Measurements from ENCODE around the gene ALKBH7. TPM values are rescaled to one million over a fixed set of nuclear protein-coding genes. Genes with fewer than 3 reads are reported as not detected.

ALKBH7 gene
- total RNA-seq, 1 donor from 2014 or later, result 39.9 TPM

DNA sequence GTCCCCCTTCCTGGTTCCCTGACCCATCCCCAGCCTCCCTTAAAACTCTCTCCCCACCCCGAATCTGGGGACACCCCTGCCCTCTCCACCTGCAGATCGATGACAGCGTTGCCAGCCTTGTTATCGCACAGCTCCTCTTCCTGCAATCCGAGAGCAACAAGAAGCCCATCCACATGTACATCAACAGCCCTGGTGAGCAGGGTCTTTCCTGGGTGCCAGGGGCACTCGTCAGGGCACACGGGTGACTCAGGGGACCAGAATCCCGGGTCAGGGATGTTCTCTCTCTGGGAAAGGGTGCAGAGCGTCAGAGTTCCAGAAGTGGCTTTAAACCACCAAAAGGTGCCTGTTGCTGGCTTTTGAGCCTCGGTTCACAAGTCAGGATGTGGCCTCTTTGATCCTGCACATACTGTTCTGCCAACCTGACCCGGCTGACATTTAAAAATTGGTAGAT is 10.2 kb upstream of the ALKBH7 start:
- no peak for DNase-seq (ENCODE audit: low spot score in 2 of 2)
- FAIRE-seq, result no peak

DNA sequence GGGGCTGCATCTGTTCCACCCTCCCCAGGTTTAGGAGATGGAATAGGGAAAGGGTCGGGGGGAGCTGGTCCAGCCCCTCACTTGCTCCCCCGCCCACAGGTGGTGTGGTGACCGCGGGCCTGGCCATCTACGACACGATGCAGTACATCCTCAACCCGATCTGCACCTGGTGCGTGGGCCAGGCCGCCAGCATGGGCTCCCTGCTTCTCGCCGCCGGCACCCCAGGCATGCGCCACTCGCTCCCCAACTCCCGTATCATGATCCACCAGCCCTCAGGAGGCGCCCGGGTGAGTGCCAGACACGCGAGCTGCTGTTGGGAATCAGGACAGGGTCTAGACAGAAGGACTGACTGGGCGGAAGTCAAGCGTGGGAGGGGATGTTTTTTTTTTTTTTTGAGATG is 8.2 kb upstream of the ALKBH7 start:
- FAIRE-seq, result no peak
- DNase-seq (ENCODE audit: low spot score in 2 of 2), result no peak

DNA sequence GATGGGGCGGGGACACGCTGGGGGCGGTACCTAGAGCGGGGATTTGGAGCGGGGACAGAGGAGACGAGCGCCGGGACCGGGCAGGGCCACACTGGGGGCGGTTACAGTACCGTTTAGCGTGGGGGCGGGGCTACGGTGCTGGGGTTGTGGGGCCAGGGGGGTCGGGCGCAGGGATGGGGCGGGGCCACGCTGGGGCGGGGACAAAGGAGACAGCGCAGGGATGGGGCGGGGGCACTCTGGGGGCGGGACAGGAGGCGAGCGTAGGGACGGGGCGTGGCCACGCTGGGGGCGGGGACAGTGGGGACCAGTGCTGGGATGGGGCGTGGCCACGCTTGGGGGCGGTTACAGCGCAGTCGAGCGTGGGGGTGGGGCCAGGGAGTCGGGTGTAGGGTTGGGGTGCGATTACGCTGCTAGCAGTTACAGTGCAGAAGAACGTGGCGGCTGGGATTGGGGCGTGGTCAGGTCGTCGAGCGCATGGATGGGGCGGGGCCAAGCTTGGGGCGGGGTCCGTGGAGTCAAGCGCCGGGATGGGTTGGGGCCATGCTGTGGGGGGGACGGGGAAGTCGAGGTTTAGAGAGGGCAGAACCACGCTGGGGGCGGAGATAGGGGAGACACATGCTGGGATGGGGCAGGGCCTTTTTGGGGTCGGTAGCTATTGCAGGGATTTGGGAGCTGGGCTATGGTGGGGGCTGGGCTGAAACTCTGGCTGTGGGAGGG is 660 bp downstream of the ALKBH7 start:
- DNase-seq (ENCODE audit: low spot score in 2 of 2) (peak; percentile 95 to 96), FAIRE-seq (no peak)

DNA sequence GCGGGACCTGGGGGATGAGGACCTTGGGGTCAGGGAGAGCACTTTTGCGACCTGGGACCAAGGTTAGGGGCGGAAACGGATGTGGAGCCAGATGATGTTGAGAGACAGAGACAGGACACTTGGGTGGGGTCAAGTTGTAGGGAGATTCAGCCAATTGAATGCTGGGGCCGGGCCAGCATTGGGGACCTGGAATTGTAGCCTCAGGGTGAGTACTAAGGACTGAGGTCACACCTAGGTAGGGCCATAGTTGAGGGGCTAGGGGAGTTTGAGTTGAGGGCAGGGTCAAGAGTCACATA is 1.2 kb downstream of the ALKBH7 start:
- FAIRE-seq, result no peak
- no peak for DNase-seq (ENCODE audit: low spot score in 2 of 2)

DNA sequence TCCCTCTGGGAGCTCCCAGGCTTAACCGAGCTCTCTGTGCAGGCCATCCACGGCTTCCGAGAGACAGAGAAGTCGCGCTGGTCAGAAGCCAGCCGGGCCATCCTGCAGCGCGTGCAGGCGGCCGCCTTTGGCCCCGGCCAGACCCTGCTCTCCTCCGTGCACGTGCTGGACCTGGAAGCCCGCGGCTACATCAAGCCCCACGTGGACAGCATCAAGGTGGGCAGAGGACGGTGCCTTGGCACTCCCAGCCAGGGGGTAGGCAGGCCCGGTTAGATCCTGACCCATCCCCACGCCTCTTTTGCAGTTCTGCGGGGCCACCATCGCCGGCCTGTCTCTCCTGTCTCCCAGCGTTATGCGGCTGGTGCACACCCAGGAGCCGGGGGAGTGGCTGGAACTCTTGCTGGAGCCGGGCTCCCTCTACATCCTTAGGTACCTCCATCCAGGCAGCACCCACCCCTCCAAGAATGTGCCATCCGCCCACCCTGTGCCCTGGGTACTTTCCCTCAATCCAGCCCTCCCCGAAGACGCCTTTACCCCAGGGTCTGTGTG is 1.6 kb downstream of the ALKBH7 start:
- FAIRE-seq, result no peak
- DNase-seq (ENCODE audit: low spot score in 2 of 2), result no peak

DNA sequence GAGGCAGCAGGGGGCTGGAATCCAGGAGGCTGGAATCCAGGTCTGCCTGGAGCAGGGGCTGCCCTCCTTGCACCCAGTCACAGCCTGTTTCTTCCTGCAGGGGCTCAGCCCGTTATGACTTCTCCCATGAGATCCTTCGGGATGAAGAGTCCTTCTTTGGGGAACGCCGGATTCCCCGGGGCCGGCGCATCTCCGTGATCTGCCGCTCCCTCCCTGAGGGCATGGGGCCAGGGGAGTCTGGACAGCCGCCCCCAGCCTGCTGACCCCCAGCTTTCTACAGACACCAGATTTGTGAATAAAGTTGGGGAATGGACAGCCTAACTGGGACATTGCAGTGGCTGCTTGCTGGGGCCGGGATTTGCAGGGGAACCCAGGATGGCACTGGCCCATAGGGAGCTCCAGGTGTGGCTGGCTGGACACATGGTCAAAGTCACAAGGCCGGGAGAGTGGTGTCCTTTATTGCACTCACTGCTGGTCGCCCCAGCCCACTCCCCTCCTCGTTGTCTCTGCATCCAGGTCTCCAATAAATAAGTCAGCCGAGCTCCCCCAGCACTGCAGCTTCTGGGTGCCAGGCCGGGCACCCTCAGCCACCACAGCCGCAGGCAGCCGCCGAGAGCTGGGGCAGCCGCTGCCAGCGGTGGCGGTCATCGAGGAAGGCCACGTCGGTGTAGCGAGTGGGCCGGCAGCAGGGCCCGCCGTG is 2.3 kb downstream of the ALKBH7 start:
- FAIRE-seq, result no peak
- DNase-seq (ENCODE audit: low spot score in 2 of 2), result no peak

DNA sequence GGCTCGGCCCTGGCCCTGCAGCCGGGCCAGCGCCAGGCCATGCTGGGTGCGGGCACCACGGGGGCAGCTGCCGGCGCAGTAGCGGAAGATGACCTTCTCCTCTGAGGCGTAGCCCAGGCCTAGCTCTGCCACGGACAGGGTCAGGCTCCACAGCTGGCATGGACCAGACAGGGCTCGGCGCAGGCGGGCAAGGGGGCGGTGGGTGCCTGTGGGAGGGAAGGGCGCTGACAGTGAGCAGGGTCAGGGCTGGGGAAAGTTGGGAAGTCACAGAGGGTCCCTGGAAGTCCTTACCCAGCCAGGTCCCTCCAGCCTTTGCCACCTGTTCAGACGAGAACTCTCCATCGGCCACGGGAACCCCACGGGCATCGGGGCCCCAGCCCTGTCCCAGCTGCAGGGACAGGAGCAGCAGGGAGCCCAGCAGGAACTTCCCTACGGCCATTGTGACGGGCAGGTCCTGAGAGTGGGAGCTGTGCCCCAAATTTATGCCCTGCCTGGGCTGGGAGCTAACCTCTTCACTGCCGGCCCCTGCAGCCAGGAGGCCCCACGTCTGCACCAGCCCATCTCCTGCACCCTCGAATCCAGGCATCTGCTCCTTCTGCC is 2.9 kb downstream of the ALKBH7 start, which contains the start of gene PSPN:
Gene PSPN (minus strand): TSS at position 523 of the 600 bp plus-strand sequence. CDS start 84 bp downstream, at position 439.
- FAIRE-seq (no peak), DNase-seq (ENCODE audit: low spot score in 2 of 2) (no peak)

DNA sequence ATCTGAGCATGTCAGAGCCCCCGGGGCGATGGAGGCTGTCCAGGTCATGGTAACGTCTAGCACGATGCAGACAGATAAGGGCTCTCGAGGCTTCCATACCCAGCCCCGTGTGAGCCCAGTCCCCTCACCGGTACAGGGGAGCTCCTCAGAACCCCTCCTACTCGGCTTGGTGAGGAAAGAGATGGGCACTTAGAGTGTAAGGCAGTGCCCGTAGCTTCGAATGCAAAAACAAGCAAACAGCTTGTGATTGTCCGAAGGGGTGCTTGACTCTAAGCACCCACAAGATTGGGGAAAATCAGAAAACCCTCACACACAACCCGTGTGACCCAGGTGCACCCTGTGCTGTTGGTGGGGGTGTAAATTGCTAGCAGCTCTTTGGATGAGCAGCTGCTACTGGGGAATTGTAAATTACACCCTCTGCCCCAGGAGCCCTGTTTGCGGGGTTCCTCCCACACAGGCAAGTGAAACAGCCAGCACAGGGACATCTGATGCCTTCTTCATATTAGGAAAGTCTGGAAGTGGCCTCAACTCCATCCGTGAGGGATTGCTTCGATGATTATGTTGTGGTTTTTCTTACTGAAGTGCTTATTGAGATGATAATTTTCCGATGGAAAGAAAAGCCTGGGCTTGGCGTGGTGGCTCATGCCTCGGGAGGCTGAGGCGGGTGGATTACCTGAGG is 4.1 kb downstream of the ALKBH7 start:
- no peak for FAIRE-seq
- DNase-seq (ENCODE audit: low spot score in 2 of 2), result no peak

DNA sequence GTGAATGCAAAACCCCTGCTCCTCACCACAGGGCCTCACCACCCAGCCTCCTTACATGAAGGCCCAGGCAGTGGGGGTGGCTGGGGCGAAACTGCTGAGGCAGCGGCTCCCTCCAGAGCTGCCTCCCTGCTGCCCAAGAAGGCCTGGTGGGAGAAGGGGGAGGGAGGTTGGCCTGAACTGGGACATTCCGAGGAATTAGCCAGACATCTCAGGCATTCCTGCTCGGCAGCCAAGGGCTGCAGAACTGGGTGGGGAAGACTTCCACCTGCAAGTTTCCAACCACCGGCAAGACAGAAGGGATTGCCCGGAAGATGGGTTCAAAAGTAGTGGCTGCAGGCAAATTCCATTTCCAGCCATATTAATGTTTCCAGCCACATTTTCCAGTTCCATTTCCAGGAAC is 5.4 kb downstream of the ALKBH7 start:
- no peak for FAIRE-seq
- no peak for DNase-seq (ENCODE audit: low spot score in 2 of 2)

DNA sequence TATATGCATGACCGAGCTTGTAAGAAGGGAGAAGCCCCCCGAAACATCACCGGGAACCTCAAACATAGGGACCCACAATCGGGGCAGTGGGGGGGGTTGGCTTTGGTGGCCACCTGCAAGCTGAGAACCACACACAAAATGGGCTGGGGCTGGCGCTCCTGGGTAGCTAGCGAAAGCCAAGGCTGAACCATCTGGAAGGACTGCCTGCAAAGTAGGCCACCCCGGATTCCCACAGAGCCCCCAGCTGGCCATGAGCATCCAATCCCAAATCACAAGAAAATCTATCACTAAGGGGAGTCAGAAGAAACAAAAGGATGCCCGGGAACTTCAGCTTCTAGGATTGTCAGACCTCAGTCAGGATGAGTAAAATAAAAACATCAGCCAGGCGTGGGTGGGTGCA is 5.9 kb downstream of the ALKBH7 start:
- DNase-seq (ENCODE audit: low spot score in 2 of 2) (no peak), FAIRE-seq (no peak)

DNA sequence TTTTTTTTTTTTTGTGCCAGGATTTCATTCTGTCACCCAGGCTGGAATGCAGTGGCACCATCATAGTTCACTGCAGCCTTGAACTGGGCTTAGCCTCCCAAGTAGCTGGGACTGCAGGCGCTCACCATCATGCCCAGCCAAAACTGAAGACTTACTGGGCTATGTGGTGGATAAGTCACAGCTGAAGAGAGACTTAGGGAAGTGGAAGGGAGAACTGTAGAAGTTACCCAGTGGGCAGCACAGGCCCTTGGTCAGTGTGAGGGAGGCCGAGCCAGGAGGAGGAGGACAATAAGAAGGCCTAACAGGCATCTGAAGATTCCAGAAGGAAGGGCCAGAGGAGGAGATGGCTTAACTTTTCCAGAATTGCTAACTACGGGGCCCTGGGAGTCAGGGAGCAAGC is 7.2 kb downstream of the ALKBH7 start:
- FAIRE-seq, result no peak
- no peak for DNase-seq (ENCODE audit: low spot score in 2 of 2)

DNA sequence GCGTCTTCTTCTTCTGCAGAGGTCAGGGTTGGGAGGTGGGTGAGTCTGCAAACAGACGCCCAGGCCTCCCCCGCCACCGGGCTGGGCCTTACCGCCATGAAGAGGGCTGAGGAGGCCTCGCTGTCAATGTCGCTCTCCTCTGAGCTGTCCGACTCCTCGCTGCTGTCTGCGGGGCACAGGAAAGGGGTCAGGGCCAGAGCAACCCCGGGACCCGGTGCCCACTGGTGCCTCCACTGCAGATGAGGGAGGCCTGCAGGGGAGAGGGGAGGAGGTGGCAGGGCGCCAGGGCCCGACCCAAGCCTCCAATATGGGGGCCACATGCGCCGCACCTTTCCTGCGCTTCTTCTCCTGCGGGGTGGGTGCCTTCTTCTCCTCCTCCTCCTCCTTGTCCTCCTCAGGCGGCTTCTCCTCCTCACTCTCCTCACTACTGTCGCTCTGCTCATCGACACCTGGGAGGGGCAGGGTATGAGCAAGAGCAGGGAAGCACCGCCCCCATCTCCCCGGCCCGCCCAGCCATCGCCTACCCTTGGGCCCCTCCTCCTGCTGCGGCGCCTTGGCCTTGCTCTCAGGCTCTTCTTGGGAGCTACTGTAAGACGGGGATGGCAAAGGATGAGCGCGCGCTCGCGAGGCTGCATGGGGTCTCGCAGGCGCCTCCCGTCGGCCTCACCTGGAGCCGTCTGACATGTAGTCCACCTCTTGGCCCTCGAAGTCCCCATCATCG is 8.6 kb downstream of the ALKBH7 start:
- DNase-seq (ENCODE audit: low spot score in 2 of 2), result no peak

DNA sequence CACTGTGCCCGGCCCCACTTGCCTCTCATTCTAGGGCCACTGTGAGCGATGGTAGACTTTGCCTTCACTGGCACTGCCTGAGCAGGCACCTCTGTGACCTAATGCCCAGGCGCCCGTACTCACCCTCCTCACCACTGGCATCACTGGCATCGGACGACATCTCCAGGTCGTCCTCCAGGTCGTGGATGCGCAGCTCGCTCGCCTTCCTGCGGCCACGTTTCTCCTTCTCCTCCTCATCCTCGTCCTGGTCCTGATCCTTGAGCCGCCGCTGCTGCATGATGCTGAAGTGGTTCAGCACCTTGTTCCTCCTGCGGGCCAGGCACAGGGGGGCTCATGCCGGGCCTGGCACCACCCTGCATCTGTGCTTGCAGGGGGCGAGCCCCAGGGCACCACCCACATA is 10.6 kb downstream of the ALKBH7 start:
- FAIRE-seq (no peak), DNase-seq (ENCODE audit: low spot score in 2 of 2) (no peak)

More for the DNA sequence above, 8.6 kb downstream of the ALKBH7 start:
- FAIRE-seq, result no peak

DNA sequence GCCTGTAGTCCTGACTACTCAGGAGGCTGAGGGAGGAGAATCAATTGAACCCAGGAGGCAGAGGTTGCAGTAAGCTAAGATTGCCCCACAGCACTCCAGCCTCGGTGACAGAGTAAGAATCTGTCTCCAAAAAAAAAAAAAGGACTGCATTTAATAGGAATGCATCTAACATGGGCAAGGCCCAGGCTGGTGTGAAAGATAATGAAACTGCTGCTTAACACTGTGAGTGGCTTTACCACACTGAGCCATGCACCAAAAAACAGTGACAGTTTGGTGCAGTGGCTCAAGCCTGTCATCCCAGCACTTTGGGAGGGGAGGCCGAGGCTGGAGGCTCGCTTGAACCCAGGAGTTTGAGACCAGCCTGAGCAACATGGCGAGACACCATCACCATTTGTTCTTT is 11.8 kb downstream of the ALKBH7 start:
- no peak for FAIRE-seq
- DNase-seq (ENCODE audit: low spot score in 2 of 2), result no peak

DNA sequence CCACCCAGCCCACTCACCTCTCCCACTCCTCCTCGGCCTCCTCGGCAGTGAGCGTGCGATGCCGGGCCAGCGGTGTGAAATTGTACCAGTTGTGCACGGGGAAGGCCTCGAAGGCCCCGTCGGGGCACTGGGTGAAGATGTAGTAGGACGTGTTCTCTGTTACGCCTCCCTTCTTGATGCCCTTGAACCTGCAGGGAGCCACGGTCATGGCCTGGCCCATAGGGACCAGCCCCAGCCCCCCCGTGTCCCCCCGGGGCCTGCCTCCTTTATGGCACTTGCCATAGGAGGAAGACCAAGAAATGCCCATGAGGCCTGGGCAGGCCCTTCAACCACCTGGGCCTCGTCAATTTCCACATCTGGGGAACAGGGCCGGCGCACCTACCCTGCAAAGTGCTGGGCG is 14.8 kb downstream of the ALKBH7 start:
- no peak for DNase-seq (ENCODE audit: low spot score in 2 of 2)
- FAIRE-seq, result no peak

DNA sequence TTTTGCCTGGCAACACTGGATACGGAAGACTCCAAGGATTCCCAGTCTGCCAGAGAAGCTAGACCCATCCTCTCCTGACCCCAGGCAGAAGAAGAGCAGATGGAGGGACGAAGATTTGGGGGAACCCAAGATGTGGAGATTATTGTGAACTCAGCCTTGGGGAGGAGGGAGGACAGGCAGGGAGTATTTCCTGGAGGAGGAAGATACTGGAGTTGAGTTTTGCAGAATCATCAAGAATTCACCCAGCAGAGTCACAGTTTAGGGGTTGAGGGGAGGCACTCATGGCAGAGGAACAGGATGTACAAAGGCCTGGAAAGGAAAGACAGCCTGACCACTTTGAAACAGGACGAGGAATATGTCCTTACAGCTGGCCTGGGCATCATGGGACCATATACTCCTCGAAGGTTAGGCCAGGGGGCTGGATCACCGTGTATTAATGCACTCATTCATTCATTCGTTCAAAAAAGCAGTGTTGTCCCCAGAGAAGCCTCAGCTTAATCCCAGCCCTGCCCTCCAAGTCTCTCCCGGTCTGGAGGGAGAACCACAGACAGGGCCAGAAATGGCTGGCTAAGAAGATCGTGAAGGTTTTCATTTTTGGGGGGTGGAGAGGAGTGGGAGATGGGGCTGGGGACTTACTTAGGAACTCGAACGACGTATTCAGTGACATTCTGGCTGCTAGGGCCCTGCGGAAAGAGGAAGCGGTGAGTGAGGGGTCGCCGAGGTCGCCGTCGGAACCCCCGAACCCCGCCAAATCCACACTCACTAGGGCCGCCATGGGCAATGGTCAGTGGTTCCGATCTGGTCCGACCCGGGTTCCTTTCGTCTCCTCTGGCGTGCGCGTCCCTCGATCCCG is 19.9 kb downstream of the ALKBH7 start:
- FAIRE-seq (no peak), DNase-seq (ENCODE audit: low spot score in 2 of 2) (no peak)

DNA sequence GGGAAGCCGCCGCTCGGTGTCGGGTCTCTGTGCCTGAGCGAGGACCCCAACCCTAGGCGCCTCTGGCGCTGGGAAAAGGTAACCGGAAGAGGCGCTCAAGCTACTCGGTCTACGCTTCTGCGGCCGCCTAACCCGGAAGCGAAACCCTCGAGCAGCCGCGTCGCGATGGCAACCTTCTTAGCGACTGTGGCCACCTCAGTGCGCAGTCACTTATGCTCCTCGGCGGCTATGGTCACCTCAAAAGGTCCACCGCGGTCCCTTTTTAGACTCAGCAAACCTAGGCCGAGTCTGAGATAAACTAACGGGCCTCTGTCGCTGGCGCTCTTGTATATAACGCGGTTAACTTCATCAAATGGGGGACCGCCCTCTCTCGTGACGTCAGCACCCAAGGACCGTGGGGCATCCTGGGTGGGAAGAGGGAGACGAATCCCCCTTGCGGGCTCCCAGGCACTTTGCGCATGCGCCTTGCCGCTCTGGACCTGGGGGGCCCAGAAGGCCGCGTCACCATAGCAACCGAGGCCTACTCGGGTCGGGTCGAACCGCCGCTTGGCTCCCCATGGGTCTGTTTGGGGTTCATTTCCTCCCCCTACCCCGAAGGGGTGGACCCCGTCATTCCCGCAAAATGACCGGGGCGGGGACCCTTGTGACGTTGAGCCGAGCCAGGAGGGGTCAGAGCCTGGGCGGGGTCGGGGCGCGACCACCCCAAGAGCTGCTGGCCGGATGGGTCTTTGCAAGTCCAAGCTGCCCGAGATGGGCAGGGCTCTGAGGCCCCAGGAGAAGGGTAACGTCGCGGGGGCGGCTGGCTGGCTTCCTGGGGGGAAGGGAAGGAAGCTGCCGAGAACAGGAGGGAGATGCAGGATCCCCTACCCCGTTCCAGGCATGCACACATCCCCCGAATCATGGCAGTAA is 20.7 kb downstream of the ALKBH7 start, which contains the start of gene GTF2F1:
Gene GTF2F1 (minus strand): TSS at position 91 of the 909 bp plus-strand sequence. CDS start 169 bp downstream, outside the sequence.
- FAIRE-seq (no peak), DNase-seq (ENCODE audit: low spot score in 2 of 2) (peak; percentile 85 to 95)

DNA sequence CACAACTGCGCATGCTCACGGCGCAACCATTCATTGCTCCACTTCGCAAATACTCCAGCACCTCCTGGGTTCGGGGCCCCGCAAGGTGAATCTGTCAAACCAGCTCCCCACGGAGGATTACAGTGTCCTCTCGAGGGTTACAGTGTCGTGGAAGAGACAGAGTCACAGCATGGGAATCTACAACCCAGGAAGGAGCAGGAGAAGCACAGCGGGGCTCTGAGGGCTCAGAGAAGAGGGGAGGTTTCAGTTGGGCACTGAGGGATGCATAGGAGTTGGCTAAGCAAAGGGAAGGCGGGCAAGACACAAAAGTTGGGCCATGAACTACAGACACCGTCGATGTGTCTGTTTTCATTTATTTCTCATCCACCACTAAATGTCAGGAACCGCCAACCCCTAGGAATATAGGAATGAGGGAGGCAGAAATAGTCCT is 21.4 kb downstream of the ALKBH7 start:
- DNase-seq (ENCODE audit: low spot score in 2 of 2) (peak in 1 of 2 donors; percentile 38), FAIRE-seq (no peak)

Measured in frontal cortex (tissue), 4 donors.